Activated CD4-positive, alpha-beta T cell treated with anti-CD3 and anti-CD28 coated beads, Interleukin-2, Interleukin-6, amounts not matched to agents 100 ng/mL and 50 ng/mL, durations not matched to agents 16 hours and 8 hours (primary cell): ENCODE data around the gene P2RX7.

Source experiments
- DNase-seq: peaks from one replicate; pipeline ENCODE4 v3.0.0-alpha.2; 2020

Gene P2RX7

GRCh38 chr12:121236776-121237175, 104.1 kb downstream of the P2RX7 start:
- DNase-seq: no peak

- DNase-seq: no peak
Measured at GRCh38 chr12:121237415-121237814, 104.7 kb downstream of the P2RX7 start.
